Mesenchymal stem cell (in vitro differentiated cells and primary cell): ENCODE results near the gene BMX.
A peak's percentile ranks its signal among the peaks of the same experiment; 100 is the strongest.

Experiments used
- DNase-seq: peaks from one replicate; pipeline ENCODE4 v3.0.0-alpha.2; 2013
- H2AFZ ChIP-seq: one replicate; pipeline ENCODE4 v1.6.1; 2013; ENCODE audit warnings: low read depth, mild to moderate bottlenecking, control low read depth, inconsistent platforms, low read length, moderate library complexity
- H2AK5ac ChIP-seq: 2 replicates; pipeline ENCODE4 v1.6.1; 2013; ENCODE audit warnings: low read length, moderate library complexity, mild to moderate bottlenecking, inconsistent platforms; ENCODE audit not compliant: severe bottlenecking
- H2BK120ac ChIP-seq: one replicate; pipeline ENCODE4 v1.6.1; 2013; ENCODE audit warnings: low read depth, mild to moderate bottlenecking, inconsistent platforms, low read length, moderate library complexity
- H2BK12ac ChIP-seq, 2 experiments: one replicate each; pipeline ENCODE4 v1.6.1; 2013; ENCODE audit warnings: inconsistent platforms in 2 of 2, low read length in 2 of 2, mild to moderate bottlenecking in 2 of 2, moderate library complexity in 2 of 2, control low read depth in 1 of 2
- H2BK15ac ChIP-seq: one replicate; pipeline ENCODE4 v1.6.1; 2013; ENCODE audit warnings: mild to moderate bottlenecking, low read depth, inconsistent platforms; ENCODE audit not compliant: poor library complexity, severe bottlenecking
- H2BK5ac ChIP-seq: 2 replicates; pipeline ENCODE4 v1.6.1; 2013; ENCODE audit warnings: low read depth, mild to moderate bottlenecking, low read length, control low read depth, inconsistent platforms; ENCODE audit not compliant: poor library complexity, severe bottlenecking
- H3K14ac ChIP-seq, 2 experiments: one replicate each; pipeline ENCODE4 v1.6.1; 2013; ENCODE audit warnings: inconsistent platforms in 2 of 2, low read length in 2 of 2, control low read depth in 1 of 2, mild to moderate bottlenecking in 1 of 2, moderate library complexity in 1 of 2
- H3K18ac ChIP-seq, 2 experiments: one replicate each; pipeline ENCODE4 v1.6.1; 2013; ENCODE audit warnings: inconsistent platforms in 2 of 2, low read length in 2 of 2, control low read depth in 1 of 2, low read depth in 1 of 2, mild to moderate bottlenecking in 1 of 2
- H3K23ac ChIP-seq, 2 experiments: one replicate each; pipeline ENCODE4 v1.6.1; 2013; ENCODE audit warnings: inconsistent platforms in 2 of 2, low read length in 2 of 2, mild to moderate bottlenecking in 2 of 2, moderate library complexity in 2 of 2, control low read depth in 1 of 2
- H3K27ac ChIP-seq: 2 replicates; pipeline ENCODE4 v1.5.1; 2013; ENCODE audit warnings: mild to moderate bottlenecking, moderate library complexity, low read length, control low read depth, inconsistent platforms; ENCODE audit not compliant: poor library complexity, severe bottlenecking
- H3K27me3 ChIP-seq, 2 experiments: 2 replicates each; pipeline versions ENCODE4 v1.6.1 to v1.7.0; 2013; ENCODE audit warnings: low read length in 2 of 2, mild to moderate bottlenecking in 2 of 2, moderate library complexity in 2 of 2, control low read depth in 1 of 2, inconsistent platforms in 1 of 2; ENCODE audit not compliant: control insufficient read depth in 1 of 2, insufficient read depth in 1 of 2
- H3K36me3 ChIP-seq, 2 experiments: 2 replicates each; pipeline versions ENCODE4 v1.6.1 to v1.7.0; 2013; ENCODE audit warnings: low read length in 2 of 2, control low read depth in 1 of 2, inconsistent platforms in 1 of 2, low read depth in 1 of 2, mild to moderate bottlenecking in 1 of 2; ENCODE audit not compliant: insufficient read depth in 2 of 2, control insufficient read depth in 1 of 2
- H3K4ac ChIP-seq, 2 experiments: one replicate each; pipeline ENCODE4 v1.6.1; 2013; ENCODE audit warnings: inconsistent platforms in 2 of 2, low read length in 2 of 2, mild to moderate bottlenecking in 2 of 2, moderate library complexity in 2 of 2, control low read depth in 1 of 2, low read depth in 1 of 2
- H3K4me1 ChIP-seq: 2 replicates; pipeline ENCODE4 v1.6.1; 2013; ENCODE audit warnings: low read depth, low read length, control low read depth; ENCODE audit not compliant: control insufficient read depth, insufficient read depth
- H3K4me2 ChIP-seq: 2 replicates; pipeline ENCODE4 v1.6.1; 2013; ENCODE audit warnings: low read length, mild to moderate bottlenecking, inconsistent platforms; ENCODE audit not compliant: poor library complexity, severe bottlenecking
- H3K4me3 ChIP-seq, 2 experiments: 2 replicates each; pipeline versions ENCODE4 v1.5.1 to v1.7.0; 2013; ENCODE audit warnings: low read length in 2 of 2, mild to moderate bottlenecking in 2 of 2, control low read depth in 1 of 2, low read depth in 1 of 2; ENCODE audit not compliant: insufficient read depth in 1 of 2
- H3K79me1 ChIP-seq: replicated peaks from 2 replicates; pipeline ENCODE4 v1.6.1; 2013; ENCODE audit warnings: mild to moderate bottlenecking, control low read depth, low read length, inconsistent platforms; ENCODE audit not compliant: poor library complexity, severe bottlenecking
- H3K9ac ChIP-seq: 2 replicates; pipeline ENCODE4 v1.7.0; 2013; ENCODE audit warnings: mild to moderate bottlenecking, low read length, moderate library complexity
- H3K9me3 ChIP-seq: 2 replicates; pipeline ENCODE4 v1.7.0; 2013; ENCODE audit warnings: mild to moderate bottlenecking, low read length; ENCODE audit not compliant: control insufficient read depth
- H4K8ac ChIP-seq: one replicate; pipeline ENCODE4 v1.6.1; 2013; ENCODE audit warnings: inconsistent platforms, mild to moderate bottlenecking, low read length, moderate library complexity
- H4K91ac ChIP-seq: one replicate; pipeline ENCODE4 v1.6.1; 2013; ENCODE audit warnings: mild to moderate bottlenecking, low read length, inconsistent platforms
- WGBS: methylation state at CpG from one replicate; pipeline ENCODE4 v1.1.7; 2013; ENCODE audit warnings: mixed read lengths; 5-methylcytosine and 5-hydroxymethylcytosine counted together

BMX gene

DNA sequence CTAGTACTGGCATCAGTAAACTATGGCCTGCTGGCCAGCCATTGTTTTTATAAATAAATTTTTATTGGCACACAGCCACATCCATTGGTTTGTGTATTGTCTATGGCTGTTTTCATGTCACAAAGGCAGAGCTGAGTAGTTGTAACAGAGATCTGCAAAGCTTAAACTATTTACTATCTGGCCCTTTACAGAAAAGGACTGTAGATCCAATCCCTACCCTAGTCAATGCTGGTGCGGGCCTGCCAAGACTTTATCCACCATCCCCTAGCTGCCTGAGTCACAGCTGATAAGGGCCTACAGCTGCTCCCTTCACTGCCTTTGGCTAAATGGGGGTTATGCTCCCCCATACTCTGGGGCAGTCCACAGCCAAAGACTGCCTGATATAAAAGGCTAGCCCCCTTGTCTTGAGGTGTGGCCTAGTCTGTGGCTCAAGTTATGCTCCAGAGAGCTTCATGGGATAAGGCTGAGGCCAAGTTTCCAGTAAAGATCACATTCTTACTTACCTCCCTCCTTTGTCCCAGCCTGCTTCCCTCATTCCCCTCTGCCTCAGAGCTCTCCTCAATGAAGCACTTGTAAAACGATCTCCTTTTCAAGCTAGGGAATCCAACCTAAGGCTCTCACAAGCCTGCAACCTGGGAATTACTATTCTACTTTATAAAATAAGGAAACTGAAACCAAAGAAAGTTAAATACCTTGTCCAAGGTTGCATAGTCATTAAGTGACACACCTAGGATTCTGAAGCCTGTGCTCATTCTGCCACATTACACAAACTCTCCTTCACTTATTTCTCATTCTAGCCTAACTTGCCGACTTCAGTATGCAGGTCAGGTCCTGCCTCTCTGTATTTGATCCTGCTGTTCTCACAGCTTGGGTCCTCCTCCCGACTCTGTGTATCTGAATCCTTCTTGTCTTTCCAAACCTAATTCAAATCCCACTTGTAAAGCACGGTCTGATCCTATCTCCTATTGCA is 79.5 kb downstream of the BMX start:
- Histone ChIP-seq H3K36me3 (no peaks in the 10 kb centered on the region), H4K8ac (no peak overlapping the region), H2BK5ac (no peak overlapping the region), H3K18ac (peak overlapping the region in 1 of 2 experiments; percentile 2), H3K79me1 (no peaks in the 10 kb centered on the region), H2AK5ac (no peak overlapping the region), H3K4ac (no peak overlapping the region), H3K9me3 (no peaks in the 10 kb centered on the region), H3K27me3 (peaks cover 0 to 7% of the 10 kb centered on the region in 2 experiments), H2BK12ac (no peak overlapping the region), H3K14ac (no peak overlapping the region), H3K27ac (no peak overlapping the region), H3K4me1 (no peaks in the 10 kb centered on the region), H4K91ac (no peak overlapping the region), H3K23ac (no peak overlapping the region), H3K4me2 (no peak overlapping the region), H3K9ac (no peak overlapping the region), H2BK120ac (no peak overlapping the region), H2AFZ (no peak overlapping the region), H2BK15ac (no peak overlapping the region), H3K4me3 (no peak overlapping the region)
- WGBS = 38% methylated on average over 3 of the region's 5 CpGs
- DNase-seq = peak; percentile 1

DNA sequence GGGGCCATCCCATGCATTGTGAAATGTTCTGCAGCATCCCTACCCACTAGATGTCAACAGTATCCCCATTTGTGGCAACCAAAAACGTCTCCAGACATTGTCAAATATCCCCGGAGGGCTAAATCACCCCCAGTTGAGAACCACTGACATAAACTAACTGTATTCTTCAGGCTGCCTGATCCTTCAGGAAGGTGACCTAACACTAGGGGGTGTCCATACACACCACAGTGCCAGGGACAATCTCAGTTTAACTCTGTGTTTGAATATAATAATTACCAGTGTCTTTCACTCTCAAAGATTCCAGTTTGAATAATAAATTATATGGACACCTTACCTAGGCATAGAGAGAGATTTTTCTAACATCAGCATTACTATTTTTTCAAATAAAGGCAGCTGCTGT is 93.8 kb downstream of the BMX start:
- Histone ChIP-seq H2AFZ (no peak overlapping the region), H3K9me3 (no peaks in the 10 kb centered on the region), H3K14ac (no peak overlapping the region), H3K27ac (no peak overlapping the region), H2BK120ac (no peak overlapping the region), H3K36me3 (no peaks in the 10 kb centered on the region), H3K18ac (no peak overlapping the region), H3K4me2 (no peak overlapping the region), H2BK15ac (no peak overlapping the region), H3K79me1 (no peaks in the 10 kb centered on the region), H3K23ac (no peak overlapping the region), H3K4me3 (no peak overlapping the region), H4K8ac (no peak overlapping the region), H3K4me1 (no peaks in the 10 kb centered on the region), H3K4ac (no peak overlapping the region), H2BK12ac (no peak overlapping the region), H3K9ac (no peak overlapping the region), H2BK5ac (no peak overlapping the region), H3K27me3 (peaks cover 0 to 50% of the 10 kb centered on the region in 2 experiments), H4K91ac (no peak overlapping the region), H2AK5ac (no peak overlapping the region)
- 38% methylated on average over 2 of the region's 2 CpGs for WGBS
- DNase-seq = no peak

DNA sequence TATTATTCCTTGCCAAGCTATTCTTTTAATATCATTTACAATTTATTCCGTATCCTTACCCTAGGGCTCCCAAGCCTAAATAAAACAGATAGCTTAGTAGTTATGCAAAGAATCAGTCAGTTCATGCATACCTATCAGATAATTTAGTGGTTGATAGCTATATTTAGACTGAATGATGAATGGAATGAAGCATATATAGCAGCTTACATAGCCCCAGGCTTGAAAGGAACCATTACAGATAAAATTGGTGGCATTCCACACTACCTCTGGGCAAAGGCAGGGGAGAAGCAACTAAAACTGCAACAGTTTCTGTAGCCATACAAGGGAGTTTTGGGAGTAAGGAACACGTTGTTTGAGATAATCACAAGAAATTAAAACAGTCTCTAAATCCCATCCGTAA is 97.4 kb downstream of the BMX start:
- Histone ChIP-seq H3K14ac (no peak overlapping the region), H3K4me2 (no peak overlapping the region), H3K4ac (no peak overlapping the region), H3K36me3 (no peaks in the 10 kb centered on the region), H3K27me3 (peaks cover 0 to 29% of the 10 kb centered on the region in 2 experiments), H4K8ac (no peak overlapping the region), H2AFZ (no peak overlapping the region), H3K23ac (no peak overlapping the region), H2BK5ac (no peak overlapping the region), H2BK15ac (no peak overlapping the region), H2AK5ac (no peak overlapping the region), H3K4me1 (no peaks in the 10 kb centered on the region), H2BK120ac (no peak overlapping the region), H3K27ac (no peak overlapping the region), H2BK12ac (no peak overlapping the region), H3K18ac (no peak overlapping the region), H3K79me1 (no peaks in the 10 kb centered on the region), H3K9me3 (no peaks in the 10 kb centered on the region), H3K4me3 (no peak overlapping the region), H4K91ac (no peak overlapping the region), H3K9ac (no peak overlapping the region)
- no CpG with 5 or more reads among the region's 3 CpGs for WGBS
- DNase-seq = no peak

DNA sequence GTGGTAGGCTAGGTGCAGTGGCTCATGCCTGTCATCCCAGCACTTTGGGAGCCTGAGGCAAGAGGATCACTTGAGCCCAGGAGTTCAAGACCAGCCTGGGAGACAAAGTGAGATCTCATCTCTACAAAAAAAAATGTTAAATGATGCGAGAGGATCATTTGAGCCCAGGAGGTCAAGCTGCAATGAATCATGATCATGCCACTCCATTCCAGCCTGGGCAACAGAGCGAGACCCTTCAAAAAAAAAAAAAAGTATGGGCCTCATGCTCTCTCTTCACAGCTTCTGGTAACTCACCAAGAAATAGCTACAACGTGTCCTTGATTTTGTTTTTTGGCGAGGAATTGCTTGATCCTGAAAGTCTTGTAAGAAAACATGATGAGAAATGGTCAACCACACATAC is 98.9 kb downstream of the BMX start:
- H4K8ac ChIP-seq = no peak overlapping the region
- no peaks in the 10 kb centered on the region for H3K4me1 ChIP-seq
- H3K18ac ChIP-seq = no peak overlapping the region
- H2BK120ac ChIP-seq = no peak overlapping the region
- WGBS = 100% methylated on average over 2 of the region's 4 CpGs
- no peaks in the 10 kb centered on the region for H3K9me3 ChIP-seq
- peaks cover 0 to 24% of the 10 kb centered on the region in 2 experiments for H3K27me3 ChIP-seq
- no peak overlapping the region for H4K91ac ChIP-seq
- H3K23ac ChIP-seq = no peak overlapping the region
- H3K36me3 ChIP-seq = no peaks in the 10 kb centered on the region
- H2BK5ac ChIP-seq = no peak overlapping the region
- no peak for DNase-seq
- no peak overlapping the region for H3K4ac ChIP-seq
- H3K14ac ChIP-seq = no peak overlapping the region
- H2AFZ ChIP-seq = no peak overlapping the region
- no peaks in the 10 kb centered on the region for H3K79me1 ChIP-seq
- H2AK5ac ChIP-seq = no peak overlapping the region
- no peak overlapping the region for H3K9ac ChIP-seq
- H3K4me2 ChIP-seq = no peak overlapping the region
- no peak overlapping the region for H2BK12ac ChIP-seq
- H3K27ac ChIP-seq = no peak overlapping the region
- no peak overlapping the region for H2BK15ac ChIP-seq
- H3K4me3 ChIP-seq = no peak overlapping the region
